SKM-1 treated with dmso at 0.1 percent for 144 hours (cell line): ENCODE results near the gene ABHD13.

ENCODE experiments used
- DNase-seq: peaks from one replicate; lab custom pipeline; 2025; ENCODE audit not compliant: unreplicated experiment; lab: John Stamatoyannopoulos, UW

ABHD13 gene

GRCh38 chr13:108283110-108283509 is 64.9 kb downstream of the ABHD13 start:
- DNase-seq: no peak
